Brain microvascular endothelial cell (primary cell): ENCODE measurements around the gene KRTAP4-5.

ENCODE experiments used
- DNase-seq: peaks from one replicate; pipeline ENCODE4 v3.0.0-alpha.2; 2020
- H3K27ac ChIP-seq: fragments of 250-450 bp; sonication (Bioruptor Pico); 2 replicates; pipeline ENCODE4 v1.5.1; 2020; ENCODE audit warnings: mild to moderate bottlenecking, moderate library complexity
- H3K27me3 ChIP-seq: fragments of 250-450 bp; sonication (Bioruptor Pico); replicated peaks from 2 replicates; pipeline ENCODE4 v1.5.1; 2020; ENCODE audit warnings: mild to moderate bottlenecking
- H3K36me3 ChIP-seq: fragments of 250-450 bp; sonication (Bioruptor Pico); replicated peaks from 2 replicates; pipeline ENCODE4 v1.5.1; 2020; ENCODE audit warnings: mild to moderate bottlenecking
- H3K4me3 ChIP-seq: 2 replicates; pipeline ENCODE4 v1.5.1; 2011; ENCODE audit warnings: low read depth, mild to moderate bottlenecking, control low read depth, low read length, moderate library complexity
- in situ Hi-C: cut with HindIII; loops from 2 replicates; pipeline ENCODE4 v1.10.0; 2017; ENCODE audit warnings: low sequenced_read_pairs, low pct_ligation_motif_present
- TF ChIP-seq, protein P1 (sequence below): IDR thresholded peaks from 2 replicates; pipeline ENCODE4 v1.5.1; 2011; ENCODE audit warnings: low read depth, mild to moderate bottlenecking, moderate library complexity, low read length, control low read depth, inconsistent platforms; ENCODE audit errors: missing control alignments

The KRTAP4-5 gene

DNA sequence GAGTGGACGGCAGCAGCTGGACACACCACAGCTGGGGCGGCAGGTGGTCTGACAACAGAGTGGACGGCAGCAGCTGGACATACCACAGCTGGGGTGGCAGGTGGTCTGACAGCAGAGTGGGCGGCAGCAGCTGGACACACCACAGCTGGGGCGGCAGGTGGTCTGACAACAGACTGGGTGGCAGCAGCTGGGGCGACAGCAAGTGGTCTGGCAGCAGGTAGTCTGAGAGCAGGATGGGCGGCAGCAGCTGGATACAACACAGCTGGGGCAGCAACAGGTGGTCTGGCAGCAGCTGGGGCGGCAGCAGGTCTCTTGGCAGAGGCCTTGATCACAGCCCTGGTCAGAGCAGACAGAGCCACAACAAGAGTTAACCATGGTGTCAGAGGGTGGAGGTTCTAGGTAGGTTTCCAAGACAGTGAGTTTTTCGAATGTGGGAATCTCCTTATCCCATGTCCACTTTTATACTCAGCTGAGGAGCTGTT lies 34.9 kb upstream of the KRTAP4-5 start, which contains the start of gene KRTAP4-1:
TSS of gene KRTAP4-1 (minus strand) at position 432 of the 482 bp plus-strand sequence. CDS start at position 375, 57 bp downstream.
- no peaks in the 10 kb centered on the region for H3K36me3 ChIP-seq
- no peak within 1 kb of the TSS for H3K27ac ChIP-seq
- DNase-seq: no peak
- in situ Hi-C loops: no loop called here
- no peaks in the 10 kb centered on the region for H3K27me3 ChIP-seq
- TF ChIP-seq, protein P1, sequence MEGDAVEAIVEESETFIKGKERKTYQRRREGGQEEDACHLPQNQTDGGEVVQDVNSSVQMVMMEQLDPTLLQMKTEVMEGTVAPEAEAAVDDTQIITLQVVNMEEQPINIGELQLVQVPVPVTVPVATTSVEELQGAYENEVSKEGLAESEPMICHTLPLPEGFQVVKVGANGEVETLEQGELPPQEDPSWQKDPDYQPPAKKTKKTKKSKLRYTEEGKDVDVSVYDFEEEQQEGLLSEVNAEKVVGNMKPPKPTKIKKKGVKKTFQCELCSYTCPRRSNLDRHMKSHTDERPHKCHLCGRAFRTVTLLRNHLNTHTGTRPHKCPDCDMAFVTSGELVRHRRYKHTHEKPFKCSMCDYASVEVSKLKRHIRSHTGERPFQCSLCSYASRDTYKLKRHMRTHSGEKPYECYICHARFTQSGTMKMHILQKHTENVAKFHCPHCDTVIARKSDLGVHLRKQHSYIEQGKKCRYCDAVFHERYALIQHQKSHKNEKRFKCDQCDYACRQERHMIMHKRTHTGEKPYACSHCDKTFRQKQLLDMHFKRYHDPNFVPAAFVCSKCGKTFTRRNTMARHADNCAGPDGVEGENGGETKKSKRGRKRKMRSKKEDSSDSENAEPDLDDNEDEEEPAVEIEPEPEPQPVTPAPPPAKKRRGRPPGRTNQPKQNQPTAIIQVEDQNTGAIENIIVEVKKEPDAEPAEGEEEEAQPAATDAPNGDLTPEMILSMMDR: no peak
- no peak within 1 kb of the TSS for H3K4me3 ChIP-seq

DNA sequence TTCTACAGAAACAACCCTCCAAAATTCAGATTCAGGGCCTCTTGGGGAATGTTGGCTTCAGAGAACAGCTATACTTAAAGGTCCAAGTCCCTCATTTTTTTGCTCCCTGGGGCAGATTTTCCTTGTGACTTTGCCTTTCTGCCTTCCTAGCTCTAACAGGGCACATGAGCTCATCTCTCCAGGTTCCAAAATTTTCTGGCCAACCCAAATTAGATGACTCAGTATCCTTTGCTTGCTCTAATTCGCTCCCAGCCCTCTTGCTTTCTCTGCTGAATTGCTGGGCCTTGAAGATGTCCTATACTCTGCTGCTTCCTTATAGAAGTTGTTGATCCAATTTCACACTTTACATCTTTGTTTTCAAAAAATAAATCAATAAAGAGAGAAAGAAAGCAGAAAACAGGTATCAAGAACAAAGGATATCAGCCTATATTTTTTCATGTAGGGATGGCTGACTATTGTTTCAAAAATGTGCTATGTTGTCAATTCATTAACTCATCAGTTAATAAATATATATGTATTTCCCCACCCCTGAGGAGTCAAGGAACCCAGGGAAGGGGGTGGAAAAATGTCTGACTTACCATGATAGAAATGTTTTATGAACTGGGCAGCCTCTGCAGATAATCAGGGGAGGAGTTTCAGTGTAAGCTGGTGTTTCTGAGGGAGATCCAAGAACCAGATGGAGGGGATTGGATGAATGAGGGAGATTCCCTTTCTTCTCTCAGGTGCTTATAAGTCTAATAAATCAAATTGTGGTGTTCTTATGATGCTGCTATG lies 29.4 kb upstream of the KRTAP4-5 start:
- no peak for DNase-seq
- TF ChIP-seq, protein P1: no peak
- H3K36me3 ChIP-seq: no peaks in the 10 kb centered on the region
- in situ Hi-C loops: no loop called here
- no peak overlapping the region for H3K4me3 ChIP-seq
- no peak overlapping the region for H3K27ac ChIP-seq
- H3K27me3 ChIP-seq: no peaks in the 10 kb centered on the region

DNA sequence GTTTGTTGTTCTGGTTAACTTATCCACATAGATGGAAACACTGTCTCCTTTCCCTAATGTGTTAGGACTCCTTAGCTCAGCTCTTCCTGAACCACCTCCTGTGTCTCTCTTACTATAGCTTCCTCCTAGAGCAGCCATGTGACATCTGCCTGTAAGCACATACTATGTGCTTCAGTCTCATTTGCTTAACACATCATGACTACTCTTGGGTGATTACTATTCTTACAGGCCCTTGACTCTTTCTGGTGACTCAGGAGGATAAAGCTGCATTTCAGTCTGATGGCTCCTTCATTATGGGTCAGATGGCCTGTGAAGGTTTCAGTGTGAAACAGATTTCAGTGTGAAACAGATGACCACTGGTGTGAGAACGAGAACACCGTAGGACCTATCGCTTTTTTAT lies 28.7 kb upstream of the KRTAP4-5 start:
- Histone ChIP-seq H3K4me3 (no peak overlapping the region), H3K27ac (no peak overlapping the region), H3K36me3 (no peaks in the 10 kb centered on the region), H3K27me3 (no peaks in the 10 kb centered on the region)
- TF ChIP-seq, protein P1: no peak
- in situ Hi-C loops: no loop called here
- peak; percentile 9 for DNase-seq

DNA sequence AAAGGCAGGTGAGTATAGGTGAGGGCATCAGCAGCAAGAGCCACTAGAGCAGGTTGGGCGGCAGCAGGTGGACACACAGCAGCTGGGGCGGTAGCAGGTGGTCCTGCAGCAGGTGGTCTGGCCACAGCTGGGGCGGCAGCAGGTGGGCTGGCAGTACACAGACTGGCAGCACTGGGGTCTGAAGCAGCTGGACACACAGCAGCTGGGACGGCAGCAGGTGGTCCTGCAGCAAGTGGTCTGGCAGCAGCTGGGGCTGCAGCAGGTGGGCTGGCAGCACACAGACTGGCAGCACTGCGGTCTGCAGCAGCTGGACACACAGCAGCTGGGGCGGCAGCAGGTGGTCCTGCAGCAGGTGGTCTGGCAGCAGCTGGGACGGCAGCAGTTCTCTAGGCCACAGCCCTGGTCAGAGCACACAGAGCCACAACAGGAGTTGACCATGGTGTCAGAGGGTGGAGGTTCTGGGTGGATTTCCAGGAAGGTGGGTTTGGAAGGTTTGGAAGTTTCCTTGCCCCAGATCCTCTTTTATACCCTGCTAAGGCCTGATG lies 28.2 kb upstream of the KRTAP4-5 start, which contains the start of gene KRTAP4-2:
TSS of gene KRTAP4-2 (minus strand) at position 495 of the 545 bp plus-strand sequence. CDS start at position 438, 57 bp downstream.
- TF ChIP-seq, protein P1: no peak
- DNase-seq: no peak
- Histone ChIP-seq H3K4me3 (no peak within 1 kb of the TSS), H3K36me3 (no peaks in the 10 kb centered on the region), H3K27ac (no peak within 1 kb of the TSS), H3K27me3 (no peaks in the 10 kb centered on the region)
- in situ Hi-C loops: no loop called here

DNA sequence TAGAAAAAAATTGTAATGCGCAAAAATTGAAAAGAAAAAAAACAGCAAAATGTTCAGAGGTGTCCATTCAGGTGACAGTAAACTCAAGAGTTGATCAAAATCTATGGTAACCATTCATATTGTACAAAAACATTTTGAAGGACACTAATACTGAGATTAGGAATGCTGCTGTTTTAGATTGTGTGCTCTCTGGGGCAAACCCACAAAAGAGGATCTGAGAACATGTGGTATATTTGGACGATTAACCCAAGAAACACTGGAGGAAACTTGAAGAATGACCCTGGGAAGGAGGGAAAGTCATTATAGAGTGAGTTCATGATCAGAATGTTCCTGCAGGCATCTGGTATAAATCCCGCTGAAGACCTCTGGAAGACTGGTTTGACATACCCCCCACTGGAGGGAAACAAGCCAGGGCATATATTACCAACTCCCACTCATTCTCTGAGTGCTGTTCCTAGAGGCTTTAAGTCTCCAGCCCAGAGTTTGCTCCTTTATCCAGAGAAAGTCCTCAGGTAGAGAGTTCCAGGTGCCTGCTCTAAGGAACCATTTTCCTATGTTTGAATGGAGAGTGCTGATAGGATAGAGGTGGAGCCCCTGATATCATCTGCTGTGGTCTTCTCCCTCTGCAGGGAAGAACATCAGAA lies 27.2 kb upstream of the KRTAP4-5 start:
- H3K36me3 ChIP-seq: no peaks in the 10 kb centered on the region
- H3K27ac ChIP-seq: no peak overlapping the region
- in situ Hi-C loops: no loop called here
- H3K27me3 ChIP-seq: no peaks in the 10 kb centered on the region
- TF ChIP-seq, protein P1: no peak
- H3K4me3 ChIP-seq: no peak overlapping the region
- DNase-seq: no peak
